H1 (cell line): Measurements from ENCODE around the gene IQUB. TPM values are rescaled to one million over a fixed set of nuclear protein-coding genes. Genes with fewer than 3 reads are reported as not detected.

Experiments
- BCL11A ChIP-seq, 2 experiments: IDR thresholded peaks; one replicate each; pipeline ENCODE4 v1.6.1; 2011; ENCODE audit warnings: low read depth in 2 of 2, low read length in 2 of 2, mild to moderate bottlenecking in 2 of 2
- CEBPB ChIP-seq: IDR thresholded peaks from 2 replicates; pipeline ENCODE4 v1.6.1; 2012; ENCODE audit warnings: low read depth, low read length
- CHD1 ChIP-seq: IDR thresholded peaks from 2 replicates; pipeline ENCODE4 v1.6.1; 2012; ENCODE audit warnings: low read depth, low read length, improper control_type of control experiment
- E2F6 ChIP-seq: IDR thresholded peaks from 2 replicates; pipeline ENCODE4 v1.6.1; 2012; ENCODE audit warnings: inconsistent platforms
- FOSL1 ChIP-seq: IDR thresholded peaks from 2 replicates; pipeline ENCODE4 v1.6.1; 2011; ENCODE audit warnings: mild to moderate bottlenecking, low read depth, low read length, moderate library complexity; ENCODE audit not compliant: insufficient read depth
- HDAC2 ChIP-seq, 2 experiments: fragments of 300-600 bp in 1 of 2; sonication (generic) in 1 of 2; IDR thresholded peaks; 2 replicates each; pipeline ENCODE4 v1.6.1; 2011 to 2012; ENCODE audit warnings: low read depth in 2 of 2, low read length in 2 of 2, mild to moderate bottlenecking in 2 of 2, moderate library complexity in 2 of 2, borderline replicate concordance in 1 of 2, inconsistent platforms in 1 of 2
- SUZ12 ChIP-seq: fragments of 200-600 bp; sonication (generic); IDR thresholded peaks from 2 replicates; pipeline ENCODE4 v1.6.1; 2012; ENCODE audit warnings: mild to moderate bottlenecking, inconsistent platforms, low read length, moderate library complexity, mixed read lengths
- TBP ChIP-seq: IDR thresholded peaks from 2 replicates; pipeline ENCODE4 v1.6.1; 2011; ENCODE audit warnings: low read depth, low read length, improper control_type of control experiment
- YY1 ChIP-seq: IDR thresholded peaks from 2 replicates; pipeline ENCODE4 v1.6.1; 2011; ENCODE audit warnings: low read depth, mild to moderate bottlenecking, low read length
- polyA plus RNA-seq, 7 experiments: library from polyadenylated mRNA; depleted of rRNA in 3 of 7; stranded (reverse) in 5 of 7; unstranded in 2 of 7; fragments of >200 nt in 5 of 7; fragments of 200-250 nt in 2 of 7; gene quantifications; 1 replicate in 5 of 7; 2 replicates in 1 of 7; 4 replicates in 1 of 7; pipeline versions ENCODE4 v1.2.1 to v1.2.3, GENCODE V29; 2011 to 2013; ENCODE audit warnings: missing spikeins in 2 of 7, mixed read lengths in 2 of 7
- total RNA-seq: library from RNA; stranded (reverse); fragmentation: NEBNext Ultra II Directional; extraction: Animal tissue kit (Norgen Biotek cat#: 25700); gene quantifications from 2 replicates; pipeline ENCODE4 v1.2.1, GENCODE V29; 2021
- TF ChIP-seq, protein P1 (sequence below): fragments of 300-600 bp; sonication (generic); IDR thresholded peaks from 2 replicates; pipeline ENCODE4 v1.7.1; 2012; ENCODE audit warnings: low read length, moderate library complexity, mild to moderate bottlenecking, inconsistent platforms; ENCODE audit not compliant: insufficient replicate concordance

Gene IQUB
- total and polyA plus RNA-seq, 2 of the 8 experiments (the other 6 are each of a cell fraction or from before 2014, with no cell fraction given), result 0.12 to 0.82 TPM

- TF ChIP-seq, protein P1, sequence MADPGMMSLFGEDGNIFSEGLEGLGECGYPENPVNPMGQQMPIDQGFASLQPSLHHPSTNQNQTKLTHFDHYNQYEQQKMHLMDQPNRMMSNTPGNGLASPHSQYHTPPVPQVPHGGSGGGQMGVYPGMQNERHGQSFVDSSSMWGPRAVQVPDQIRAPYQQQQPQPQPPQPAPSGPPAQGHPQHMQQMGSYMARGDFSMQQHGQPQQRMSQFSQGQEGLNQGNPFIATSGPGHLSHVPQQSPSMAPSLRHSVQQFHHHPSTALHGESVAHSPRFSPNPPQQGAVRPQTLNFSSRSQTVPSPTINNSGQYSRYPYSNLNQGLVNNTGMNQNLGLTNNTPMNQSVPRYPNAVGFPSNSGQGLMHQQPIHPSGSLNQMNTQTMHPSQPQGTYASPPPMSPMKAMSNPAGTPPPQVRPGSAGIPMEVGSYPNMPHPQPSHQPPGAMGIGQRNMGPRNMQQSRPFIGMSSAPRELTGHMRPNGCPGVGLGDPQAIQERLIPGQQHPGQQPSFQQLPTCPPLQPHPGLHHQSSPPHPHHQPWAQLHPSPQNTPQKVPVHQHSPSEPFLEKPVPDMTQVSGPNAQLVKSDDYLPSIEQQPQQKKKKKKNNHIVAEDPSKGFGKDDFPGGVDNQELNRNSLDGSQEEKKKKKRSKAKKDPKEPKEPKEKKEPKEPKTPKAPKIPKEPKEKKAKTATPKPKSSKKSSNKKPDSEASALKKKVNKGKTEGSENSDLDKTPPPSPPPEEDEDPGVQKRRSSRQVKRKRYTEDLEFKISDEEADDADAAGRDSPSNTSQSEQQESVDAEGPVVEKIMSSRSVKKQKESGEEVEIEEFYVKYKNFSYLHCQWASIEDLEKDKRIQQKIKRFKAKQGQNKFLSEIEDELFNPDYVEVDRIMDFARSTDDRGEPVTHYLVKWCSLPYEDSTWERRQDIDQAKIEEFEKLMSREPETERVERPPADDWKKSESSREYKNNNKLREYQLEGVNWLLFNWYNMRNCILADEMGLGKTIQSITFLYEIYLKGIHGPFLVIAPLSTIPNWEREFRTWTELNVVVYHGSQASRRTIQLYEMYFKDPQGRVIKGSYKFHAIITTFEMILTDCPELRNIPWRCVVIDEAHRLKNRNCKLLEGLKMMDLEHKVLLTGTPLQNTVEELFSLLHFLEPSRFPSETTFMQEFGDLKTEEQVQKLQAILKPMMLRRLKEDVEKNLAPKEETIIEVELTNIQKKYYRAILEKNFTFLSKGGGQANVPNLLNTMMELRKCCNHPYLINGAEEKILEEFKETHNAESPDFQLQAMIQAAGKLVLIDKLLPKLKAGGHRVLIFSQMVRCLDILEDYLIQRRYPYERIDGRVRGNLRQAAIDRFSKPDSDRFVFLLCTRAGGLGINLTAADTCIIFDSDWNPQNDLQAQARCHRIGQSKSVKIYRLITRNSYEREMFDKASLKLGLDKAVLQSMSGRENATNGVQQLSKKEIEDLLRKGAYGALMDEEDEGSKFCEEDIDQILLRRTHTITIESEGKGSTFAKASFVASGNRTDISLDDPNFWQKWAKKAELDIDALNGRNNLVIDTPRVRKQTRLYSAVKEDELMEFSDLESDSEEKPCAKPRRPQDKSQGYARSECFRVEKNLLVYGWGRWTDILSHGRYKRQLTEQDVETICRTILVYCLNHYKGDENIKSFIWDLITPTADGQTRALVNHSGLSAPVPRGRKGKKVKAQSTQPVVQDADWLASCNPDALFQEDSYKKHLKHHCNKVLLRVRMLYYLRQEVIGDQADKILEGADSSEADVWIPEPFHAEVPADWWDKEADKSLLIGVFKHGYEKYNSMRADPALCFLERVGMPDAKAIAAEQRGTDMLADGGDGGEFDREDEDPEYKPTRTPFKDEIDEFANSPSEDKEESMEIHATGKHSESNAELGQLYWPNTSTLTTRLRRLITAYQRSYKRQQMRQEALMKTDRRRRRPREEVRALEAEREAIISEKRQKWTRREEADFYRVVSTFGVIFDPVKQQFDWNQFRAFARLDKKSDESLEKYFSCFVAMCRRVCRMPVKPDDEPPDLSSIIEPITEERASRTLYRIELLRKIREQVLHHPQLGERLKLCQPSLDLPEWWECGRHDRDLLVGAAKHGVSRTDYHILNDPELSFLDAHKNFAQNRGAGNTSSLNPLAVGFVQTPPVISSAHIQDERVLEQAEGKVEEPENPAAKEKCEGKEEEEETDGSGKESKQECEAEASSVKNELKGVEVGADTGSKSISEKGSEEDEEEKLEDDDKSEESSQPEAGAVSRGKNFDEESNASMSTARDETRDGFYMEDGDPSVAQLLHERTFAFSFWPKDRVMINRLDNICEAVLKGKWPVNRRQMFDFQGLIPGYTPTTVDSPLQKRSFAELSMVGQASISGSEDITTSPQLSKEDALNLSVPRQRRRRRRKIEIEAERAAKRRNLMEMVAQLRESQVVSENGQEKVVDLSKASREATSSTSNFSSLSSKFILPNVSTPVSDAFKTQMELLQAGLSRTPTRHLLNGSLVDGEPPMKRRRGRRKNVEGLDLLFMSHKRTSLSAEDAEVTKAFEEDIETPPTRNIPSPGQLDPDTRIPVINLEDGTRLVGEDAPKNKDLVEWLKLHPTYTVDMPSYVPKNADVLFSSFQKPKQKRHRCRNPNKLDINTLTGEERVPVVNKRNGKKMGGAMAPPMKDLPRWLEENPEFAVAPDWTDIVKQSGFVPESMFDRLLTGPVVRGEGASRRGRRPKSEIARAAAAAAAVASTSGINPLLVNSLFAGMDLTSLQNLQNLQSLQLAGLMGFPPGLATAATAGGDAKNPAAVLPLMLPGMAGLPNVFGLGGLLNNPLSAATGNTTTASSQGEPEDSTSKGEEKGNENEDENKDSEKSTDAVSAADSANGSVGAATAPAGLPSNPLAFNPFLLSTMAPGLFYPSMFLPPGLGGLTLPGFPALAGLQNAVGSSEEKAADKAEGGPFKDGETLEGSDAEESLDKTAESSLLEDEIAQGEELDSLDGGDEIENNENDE, result no peak
- no peak for TF ChIP-seq E2F6
- TF ChIP-seq BCL11A (IDR thresholded peaks at IDR 0.05; ENCODE audit: low read depth in 2 of 2, low read length in 2 of 2), result no peak
- TF ChIP-seq TBP, result no peak
- no peak for TF ChIP-seq SUZ12
- no peak for TF ChIP-seq CHD1
- TF ChIP-seq YY1, result no peak
- no peak for TF ChIP-seq FOSL1
- no peak for TF ChIP-seq CEBPB
- TF ChIP-seq HDAC2 (IDR thresholded peaks at IDR 0.05; ENCODE audit: borderline replicate concordance in 1 of 2, low read depth in 2 of 2, low read length in 2 of 2), result no peak
Observed at GRCh38 chr7:123480107-123480506, 54.3 kb downstream of the IQUB start (continued).
